CD14-positive monocyte (primary cell): ENCODE data around the gene RASIP1. TPM values are rescaled to one million over a fixed set of nuclear protein-coding genes. Genes with fewer than 3 reads are reported as not detected.

Experiments used
- DNase-seq, 3 donors: peaks; one replicate each; pipeline ENCODE4 v3.0.0-alpha.2; 2011 to 2022
- H2AFZ ChIP-seq: 2 replicates; pipeline ENCODE4 v1.6.0; 2012; ENCODE audit warnings: mild to moderate bottlenecking, low read depth, low read length, inconsistent platforms; ENCODE audit not compliant: insufficient read depth, poor library complexity, severe bottlenecking
- H3K27ac ChIP-seq, 2 donors: 1 replicate in 1 of 2; 2 replicates in 1 of 2; pipeline ENCODE4 v1.5.1; 2012 to 2013; ENCODE audit warnings: low read length in 2 of 2, control low read depth in 1 of 2, inconsistent platforms in 1 of 2, low read depth in 1 of 2, mild to moderate bottlenecking in 1 of 2
- H3K27me3 ChIP-seq, 2 donors: one replicate each; pipeline versions ENCODE4 v1.6.0 to v1.6.1; 2011 to 2013; ENCODE audit warnings: low read length in 2 of 2; ENCODE audit not compliant: control insufficient read depth in 2 of 2, insufficient read depth in 2 of 2
- H3K36me3 ChIP-seq, 2 donors: replicated peaks in 1 of 2; 1 replicate in 1 of 2; 2 replicates in 1 of 2; pipeline versions ENCODE4 v1.5.1 to v1.6.1; 2012 to 2013; ENCODE audit warnings: low read length in 2 of 2, control low read depth in 1 of 2, inconsistent platforms in 1 of 2, mild to moderate bottlenecking in 1 of 2; ENCODE audit not compliant: insufficient read depth in 2 of 2, control insufficient read depth in 1 of 2
- H3K4me1 ChIP-seq, 2 donors: 1 replicate in 1 of 2; 2 replicates in 1 of 2; pipeline versions ENCODE4 v1.5.1 to v1.6.1; 2012 to 2013; ENCODE audit warnings: low read length in 2 of 2, control low read depth in 1 of 2, inconsistent platforms in 1 of 2, mild to moderate bottlenecking in 1 of 2, moderate library complexity in 1 of 2; ENCODE audit not compliant: insufficient read depth in 2 of 2, control insufficient read depth in 1 of 2
- H3K4me2 ChIP-seq: replicated peaks from 2 replicates; pipeline ENCODE3; 2012; ENCODE audit warnings: low read length, moderate library complexity, mild to moderate bottlenecking; ENCODE audit not compliant: poor library complexity, severe bottlenecking; ENCODE audit errors: extremely low read depth
- H3K4me3 ChIP-seq, 3 experiments: fragments of 200-600 bp in 1 of 3; sonication (generic) in 1 of 3; replicated peaks in 1 of 3; 1 replicate in 2 of 3; 2 replicates in 1 of 3; pipeline ENCODE4 v1.5.1; 2011 to 2013; ENCODE audit warnings: low read length in 3 of 3, mild to moderate bottlenecking in 3 of 3, control low read depth in 2 of 3, low read depth in 2 of 3, inconsistent platforms in 1 of 3, moderate library complexity in 1 of 3
- H3K79me2 ChIP-seq: 2 replicates; pipeline ENCODE4 v1.6.0; 2012; ENCODE audit warnings: mild to moderate bottlenecking, control low read depth, inconsistent platforms, low read length, moderate library complexity; ENCODE audit not compliant: insufficient read depth
- H3K9ac ChIP-seq: 2 replicates; pipeline ENCODE4 v1.6.0; 2017; ENCODE audit warnings: low read length, mild to moderate bottlenecking; ENCODE audit not compliant: insufficient read depth, poor library complexity, severe bottlenecking
- H3K9me3 ChIP-seq, 2 donors: replicated peaks in 1 of 2; 1 replicate in 1 of 2; 2 replicates in 1 of 2; pipeline versions ENCODE4 v1.5.1 to v1.6.1; 2012 to 2013; ENCODE audit warnings: low read length in 2 of 2, control low read depth in 1 of 2; ENCODE audit not compliant: control insufficient read depth in 1 of 2, insufficient read depth in 1 of 2
- H4K20me1 ChIP-seq: 2 replicates; pipeline ENCODE4 v1.6.0; 2012; ENCODE audit warnings: mild to moderate bottlenecking, low read length, control low read depth, moderate library complexity; ENCODE audit not compliant: insufficient read depth
- H3K27ac Mint-ChIP-seq, 7 donors: one replicate each; pipeline ENCODE4 v1.8.0; 2020; ENCODE audit warnings: mild to moderate bottlenecking in 7 of 7, mixed read lengths in 7 of 7, moderate library complexity in 6 of 7, inconsistent platforms in 2 of 7
- H3K27me3 Mint-ChIP-seq, 3 donors: one replicate each; pipeline ENCODE4 v1.8.0; 2021 to 2022; ENCODE audit warnings: low read depth in 3 of 3, mild to moderate bottlenecking in 3 of 3, mixed read lengths in 3 of 3, moderate library complexity in 3 of 3, inconsistent platforms in 1 of 3
- H3K36me3 Mint-ChIP-seq, 2 donors: one replicate each; pipeline ENCODE4 v1.8.0; 2020; ENCODE audit warnings: mixed read lengths in 2 of 2, inconsistent platforms in 1 of 2, mild to moderate bottlenecking in 1 of 2
- H3K4me1 Mint-ChIP-seq: one replicate; pipeline ENCODE4 v1.8.0; 2020; ENCODE audit warnings: mild to moderate bottlenecking, mixed read lengths
- H3K4me3 Mint-ChIP-seq, 2 donors: one replicate each; pipeline ENCODE4 v1.8.0; 2020; ENCODE audit warnings: mild to moderate bottlenecking in 2 of 2, mixed read lengths in 2 of 2, moderate library complexity in 1 of 2
- H3K9me3 Mint-ChIP-seq, 7 donors: one replicate each; pipeline ENCODE4 v1.8.0; 2020 to 2022; ENCODE audit warnings: mixed read lengths in 7 of 7, mild to moderate bottlenecking in 6 of 7, moderate library complexity in 6 of 7, inconsistent platforms in 2 of 7
- CTCF ChIP-seq: fragments of 200-600 bp; IDR thresholded peaks from one replicate; pipeline ENCODE4 v1.8.0; 2022; ENCODE audit warnings: antibody characterized with exemption, mild to moderate bottlenecking
- WGBS: methylation state at CpG from one replicate; pipeline ENCODE4 v1.1.5; 2013; ENCODE audit warnings: missing lambda C conversion rate; ENCODE audit not compliant: insufficient coverage; 5-methylcytosine and 5-hydroxymethylcytosine counted together
- intact Hi-C, 2 donors: fragments of 100-400 bp; cut with micrococcal nuclease; formaldehyde crosslinking; loops; one replicate each; pipeline versions ENCODE4 v1.15.0 to v1.15.1; 2023
- polyA plus RNA-seq, 3 donors: library from polyadenylated mRNA; depleted of rRNA in 1 of 3; unstranded in 2 of 3; stranded (reverse) in 1 of 3; fragments of 300-500 nt in 2 of 3; fragments of >200 nt in 1 of 3; fragmentation: Illumina TruSeq in 2 of 3; gene quantifications; 1 replicate in 2 of 3; 2 replicates in 1 of 3; pipeline ENCODE4 v1.2.3, GENCODE V29; 2012 to 2021

The RASIP1 gene
- polyA plus RNA-seq, 3 donors, result 1.2 TPM; not detected in 2

GRCh38 chr19:48686088-48686487 lies 54.3 kb downstream of the RASIP1 start:
- DNase-seq, result no peak
- Histone ChIP-seq H3K4me3 (no peak overlapping the region), H3K79me2 (no peaks in the 10 kb centered on the region), H3K4me2 (no peak overlapping the region), H3K27me3 (no peaks in the 10 kb centered on the region), H3K9me3 (no peaks in the 10 kb centered on the region), H3K36me3 (no peaks in the 10 kb centered on the region), H3K27ac (no peak overlapping the region), H3K4me1 (no peaks in the 10 kb centered on the region), H3K9ac (no peak overlapping the region), H2AFZ (no peak overlapping the region), H4K20me1 (no peaks in the 10 kb centered on the region)
- Mint-ChIP-seq H3K27ac (no peak overlapping the region), H3K4me1 (peaks cover 13% of the 10 kb centered on the region), H3K36me3 (no peaks in the 10 kb centered on the region), H3K4me3 (no peak overlapping the region), H3K9me3 (peaks cover 0 to 3% (median 0%) of the 10 kb centered on the region in 7 donors), H3K27me3 (peaks cover 3 to 9% (median 8%) of the 10 kb centered on the region in 3 donors)
- 100% methylated on average over 1 of the region's 3 CpGs for whole genome bisulfite sequencing
- no peak for TF ChIP-seq CTCF
- intact Hi-C loops, result no loop called here

GRCh38 chr19:48685583-48685982 lies 54.8 kb downstream of the RASIP1 start:
- H3K27me3 Mint-ChIP-seq, result peaks cover 3 to 9% (median 7%) of the 10 kb centered on the region in 3 donors
- Histone ChIP-seq H3K9me3 (no peaks in the 10 kb centered on the region), H3K4me2 (no peak overlapping the region), H3K9ac (no peak overlapping the region), H3K4me1 (no peaks in the 10 kb centered on the region), H3K27me3 (no peaks in the 10 kb centered on the region), H3K79me2 (no peaks in the 10 kb centered on the region), H2AFZ (no peak overlapping the region), H3K4me3 (no peak overlapping the region), H4K20me1 (no peaks in the 10 kb centered on the region), H3K36me3 (no peaks in the 10 kb centered on the region), H3K27ac (no peak overlapping the region)
- H3K36me3 Mint-ChIP-seq, result no peaks in the 10 kb centered on the region
- TF ChIP-seq CTCF, result no peak
- intact Hi-C loops, result no loop called here
- H3K4me1 Mint-ChIP-seq, result peaks cover 13% of the 10 kb centered on the region
- H3K9me3 Mint-ChIP-seq, result peaks cover 0 to 3% (median 0%) of the 10 kb centered on the region in 7 donors
- H3K4me3 Mint-ChIP-seq, result no peak overlapping the region
- DNase-seq, result no peak
- WGBS, result 91% methylated on average over 3 of the region's 9 CpGs
- no peak overlapping the region for H3K27ac Mint-ChIP-seq
